A549 (cell line): ENCODE measurements around the gene DIPK2A. TPM values are rescaled to one million over a fixed set of nuclear protein-coding genes. Genes with fewer than 3 reads are reported as not detected.

Experiments used
- ATAC-seq, 2 experiments: fragments of 200-7000 bp in 1 of 2; fragments of >200 bp in 1 of 2; cut with Nextera tagmentation in 1 of 2; cut with Tn5 transposase in 1 of 2; 3 replicates each; pipeline versions ENCODE4 v1.8.0 to v1.9.1; 2018 to 2020; ENCODE audit warnings: mild to moderate bottlenecking in 1 of 2, moderate library complexity in 1 of 2
- CTCF ChIA-PET: fragments of 300-600 bp; sonication (Branson Sonifier 250); formaldehyde crosslinking; extraction: SDS; loops from one replicate; lab custom pipeline; 2021; ENCODE audit warnings: antibody characterized with exemption, inconsistent platforms; lab: Yijun Ruan, JAX
- POLR2A ChIA-PET: fragments of 350-600 bp; formaldehyde crosslinking; extraction: SDS; loops from one replicate; lab custom pipeline; 2021; ENCODE audit warnings: antibody characterized with exemption, inconsistent platforms; lab: Yijun Ruan, JAX
- DNase-seq, 2 experiments: peaks; one replicate each; pipeline versions ENCODE4 v3.0.0 to v3.0.0-alpha.2; 2011 to 2016; ENCODE audit warnings: low read depth in 1 of 2, low spot score in 1 of 2
- FAIRE-seq: peaks from 2 replicates; lab custom pipeline; 2011; peaks lifted over from hg19 to GRCh38; lab: Jason Lieb, UNC
- H3K27ac ChIP-seq, 2 experiments: fragments of >200 bp; sonication (Bioruptor Twin); formaldehyde crosslinking; 3 replicates each; pipeline ENCODE4 v1.5.1; 2016 to 2017
- H3K4me1 ChIP-seq: fragments of >200 bp; sonication (Bioruptor Twin); formaldehyde crosslinking; 3 replicates; pipeline ENCODE4 v1.6.1; 2016
- H3K4me2 ChIP-seq: fragments of >200 bp; sonication (Bioruptor Twin); formaldehyde crosslinking; 3 replicates; pipeline ENCODE4 v1.6.1; 2016
- H3K4me3 ChIP-seq: fragments of >200 bp; sonication (Bioruptor Twin); formaldehyde crosslinking; 3 replicates; pipeline ENCODE4 v1.5.1; 2016
- H3K9me3 ChIP-seq: fragments of >200 bp; sonication (Bioruptor Twin); formaldehyde crosslinking; 3 replicates; pipeline ENCODE4 v1.6.1; 2016
- CBX8 ChIP-seq: fragments of 200-600 bp; sonication (generic); IDR thresholded peaks from 2 replicates; pipeline ENCODE4 v1.6.1; 2016
- EHF ChIP-seq: fragments of 250-450 bp; sonication (Bioruptor Pico); IDR thresholded peaks from 2 replicates; pipeline ENCODE4 v1.5.0; 2020; ENCODE audit warnings: mild to moderate bottlenecking
- ESRRA ChIP-seq: fragments of 150-350 bp; IDR thresholded peaks from 2 replicates; pipeline ENCODE4 v1.6.1; 2014; ENCODE audit warnings: mild to moderate bottlenecking, low read length, borderline replicate concordance
- FOSL2 ChIP-seq, 2 experiments: fragments of 450-650 bp in 1 of 2; fragments of >200 bp in 1 of 2; sonication (Bioruptor Twin) in 1 of 2; formaldehyde crosslinking; IDR thresholded peaks; 2 replicates each; pipeline versions ENCODE4 v1.5.0 to v1.6.1; 2016 to 2020; ENCODE audit warnings: mild to moderate bottlenecking in 1 of 2, moderate library complexity in 1 of 2
- NPAS2 ChIP-seq: fragments of 250-450 bp; sonication (Bioruptor Pico); IDR thresholded peaks from 2 replicates; pipeline ENCODE4 v1.8.0; 2022; ENCODE audit warnings: mild to moderate bottlenecking, moderate library complexity, borderline replicate concordance
- NR3C1 ChIP-seq: fragments of >200 bp; sonication (Bioruptor Twin); formaldehyde crosslinking; IDR thresholded peaks from 3 replicates; pipeline ENCODE4 v1.6.1; 2017
- RCOR1 ChIP-seq: fragments of 150-350 bp; IDR thresholded peaks from 2 replicates; pipeline ENCODE4 v1.6.1; 2014; ENCODE audit warnings: antibody characterized with exemption, low read length, low read depth
- SMC3 ChIP-seq: fragments of >200 bp; sonication (Bioruptor Twin); formaldehyde crosslinking; IDR thresholded peaks from 3 replicates; pipeline ENCODE4 v1.6.1; 2018; ENCODE audit warnings: inconsistent platforms
- ZC3H11A ChIP-seq: fragments of 450-650 bp; IDR thresholded peaks from 2 replicates; pipeline ENCODE4 v1.6.1; 2014; ENCODE audit warnings: antibody characterized with exemption, mild to moderate bottlenecking
- ZNF302 ChIP-seq: fragments of 250-450 bp; sonication (Bioruptor Pico); IDR thresholded peaks from 2 replicates; pipeline ENCODE4 v1.9.0; 2021; ENCODE audit warnings: inconsistent platforms, mild to moderate bottlenecking, moderate library complexity
- WGBS: methylation state at CpG from one replicate; pipeline ENCODE4 v1.1.6; 2017; ENCODE audit errors: missing lambda C conversion rate; 5-methylcytosine and 5-hydroxymethylcytosine counted together
- polyA plus RNA-seq, 4 experiments: library from polyadenylated mRNA; depleted of rRNA in 3 of 4; stranded (reverse); fragments of >200 nt; fragmentation: RNase III in 1 of 4; extraction: RNeasy Plus Mini Kit Qiagen cat#74134 plus additional on column Dnase treatment in 1 of 4; gene quantifications; 2 replicates in 3 of 4; 3 replicates in 1 of 4; pipeline ENCODE4 v1.2.3, GENCODE V29; 2011 to 2017
- TF ChIP-seq, protein P1 (sequence below): fragments of 250-450 bp; sonication (Bioruptor Pico); IDR thresholded peaks from 2 replicates; pipeline ENCODE4 v1.5.0; 2020; ENCODE audit warnings: low read depth, mild to moderate bottlenecking, moderate library complexity
- TF ChIP-seq, protein P2 (sequence below): IDR thresholded peaks from 2 replicates; pipeline ENCODE4 v1.6.1; 2012

The DIPK2A gene
- polyA plus RNA-seq, 2 of the 4 experiments (the other 2 are of a cell fraction) = 5.7 to 9.8 TPM

DNA sequence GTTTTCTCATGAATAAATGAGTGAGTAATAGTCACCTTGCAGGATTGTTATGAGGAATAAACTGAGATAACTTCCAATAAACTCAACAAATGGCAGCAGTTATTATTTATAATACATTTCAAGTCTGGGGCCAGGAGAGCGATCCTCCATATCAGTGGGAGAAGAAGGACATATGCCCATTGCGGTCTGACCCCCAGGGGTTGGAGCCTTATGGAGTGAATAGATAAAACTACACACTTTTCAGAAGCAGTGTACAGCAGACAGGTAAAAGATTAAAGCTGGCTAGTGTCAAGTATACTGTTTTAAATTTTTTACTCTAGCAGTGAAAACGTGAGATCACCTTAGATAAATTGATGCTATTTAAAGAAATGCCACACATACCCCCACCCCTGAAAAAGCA is 43.5 kb downstream of the DIPK2A start:
- POLR2A ChIA-PET = no interaction called here
- ATAC-seq (no peak), FAIRE-seq (no peak), DNase-seq (no peak)
- TF ChIP-seq NPAS2 (CRISPR knock-in tag) = no peak
- TF ChIP-seq SMC3 = no peak
- no peak for TF ChIP-seq ZNF302 (CRISPR knock-in tag)
- TF ChIP-seq EHF (CRISPR knock-in tag) = no peak
- no peak for TF ChIP-seq CBX8
- TF ChIP-seq FOSL2 (IDR thresholded peaks at IDR 0.05) = no peak
- TF ChIP-seq FOSL2 (CRISPR knock-in tag; IDR thresholded peaks at IDR 0.05) = no peak
- TF ChIP-seq ZC3H11A = no peak
- TF ChIP-seq, protein P1, sequence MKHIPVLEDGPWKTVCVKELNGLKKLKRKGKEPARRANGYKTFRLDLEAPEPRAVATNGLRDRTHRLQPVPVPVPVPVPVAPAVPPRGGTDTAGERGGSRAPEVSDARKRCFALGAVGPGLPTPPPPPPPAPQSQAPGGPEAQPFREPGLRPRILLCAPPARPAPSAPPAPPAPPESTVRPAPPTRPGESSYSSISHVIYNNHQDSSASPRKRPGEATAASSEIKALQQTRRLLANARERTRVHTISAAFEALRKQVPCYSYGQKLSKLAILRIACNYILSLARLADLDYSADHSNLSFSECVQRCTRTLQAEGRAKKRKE (CRISPR knock-in tag) = no peak
- H3K9me3 ChIP-seq = no peaks in the 10 kb centered on the region
- H3K4me1 ChIP-seq = no peaks in the 10 kb centered on the region
- no peak overlapping the region for H3K4me2 ChIP-seq
- 52% methylated on average over 3 of the region's 3 CpGs for WGBS
- H3K27ac ChIP-seq = no peak overlapping the region
- CTCF ChIA-PET = no interaction called here
- H3K4me3 ChIP-seq = no peak overlapping the region

DNA sequence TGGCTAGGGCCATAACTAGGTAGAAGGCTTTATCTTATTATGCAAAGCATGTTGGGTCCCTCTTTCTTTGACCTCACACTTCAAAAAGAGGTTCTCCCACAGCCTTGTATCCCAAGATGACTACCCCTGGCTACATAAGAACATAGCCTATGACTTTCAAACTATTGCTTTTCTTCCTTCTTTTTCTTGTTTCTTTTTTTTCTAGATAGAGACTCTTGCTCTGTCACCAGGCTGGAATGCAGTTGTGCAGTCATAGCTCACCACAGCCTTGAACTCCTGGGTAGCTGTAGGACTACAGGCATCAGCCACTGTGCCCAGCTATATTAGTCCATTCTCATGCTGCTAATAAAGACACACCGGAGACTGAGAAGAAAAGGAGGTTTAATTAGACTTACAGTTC is 47.2 kb downstream of the DIPK2A start:
- ATAC-seq = no peak
- no peak for TF ChIP-seq RCOR1
- TF ChIP-seq, protein P2, sequence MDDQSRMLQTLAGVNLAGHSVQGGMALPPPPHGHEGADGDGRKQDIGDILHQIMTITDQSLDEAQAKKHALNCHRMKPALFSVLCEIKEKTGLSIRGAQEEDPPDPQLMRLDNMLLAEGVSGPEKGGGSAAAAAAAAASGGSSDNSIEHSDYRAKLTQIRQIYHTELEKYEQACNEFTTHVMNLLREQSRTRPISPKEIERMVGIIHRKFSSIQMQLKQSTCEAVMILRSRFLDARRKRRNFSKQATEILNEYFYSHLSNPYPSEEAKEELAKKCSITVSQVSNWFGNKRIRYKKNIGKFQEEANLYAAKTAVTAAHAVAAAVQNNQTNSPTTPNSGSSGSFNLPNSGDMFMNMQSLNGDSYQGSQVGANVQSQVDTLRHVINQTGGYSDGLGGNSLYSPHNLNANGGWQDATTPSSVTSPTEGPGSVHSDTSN = no peak
- TF ChIP-seq ESRRA = no peak
- TF ChIP-seq NR3C1 = no peak
- TF ChIP-seq NPAS2 (CRISPR knock-in tag) = no peak
- 44% methylated on average over 1 of the region's 1 CpG for WGBS
- no peak for FAIRE-seq
- Histone ChIP-seq H3K9me3 (no peaks in the 10 kb centered on the region), H3K27ac (no peak overlapping the region), H3K4me1 (no peaks in the 10 kb centered on the region), H3K4me3 (no peak overlapping the region), H3K4me2 (no peak overlapping the region)
- no peak for DNase-seq
- ChIA-PET CTCF (interaction anchor here (1.2 kb wide), 1 partner anchor 13 kb away, joined by 4 read pairs; no protein-coding TSS in a partner anchor), POLR2A (no interaction called here)

Other genes starting within 250 kb of the DIPK2A start
- 0.32 and 0.71 TPM in 2 replicates for gene SLC9A9, start 123.4 kb upstream of the DIPK2A start, polyA plus RNA-seq (2011; rRNA removed)
- gene SLC9A9, start 123.4 kb upstream of the DIPK2A start, polyA plus RNA-seq (2017; fragmentation: RNase III; extraction: RNeasy Plus Mini Kit Qiagen cat#74134 plus additional on column Dnase treatment) = 0.10 to 0.30 TPM (median 0.22 TPM) in 3 replicates